Neural cell (in vitro differentiated cells): Measurements from ENCODE around the gene TP53INP2. TPM values are rescaled to one million over a fixed set of nuclear protein-coding genes. Genes with fewer than 3 reads are reported as not detected.

Experiments used
- H2AFZ ChIP-seq: fragments of 200-600, 300-800 bp; sonication (generic), shearing (Covaris generic); 2 replicates; pipeline ENCODE4 v1.6.0; 2014; ENCODE audit warnings: low read depth, mild to moderate bottlenecking, antibody characterized with exemption, low read length, moderate library complexity
- H3F3A ChIP-seq: fragments of 200-600 bp; shearing (Covaris generic); 2 replicates; pipeline ENCODE4 v1.6.1; 2016; ENCODE audit warnings: mild to moderate bottlenecking, moderate library complexity, mixed read lengths, antibody characterized with exemption, low read length; ENCODE audit not compliant: insufficient read depth, poor library complexity, severe bottlenecking
- H3K27ac ChIP-seq: fragments of 200-600, 300-800 bp; sonication (generic), shearing (Covaris generic); 2 replicates; pipeline ENCODE4 v1.5.1; 2014; ENCODE audit warnings: mild to moderate bottlenecking, low read length, moderate library complexity
- H3K27me3 ChIP-seq: fragments of 300-800, 200-600 bp; sonication (generic), shearing (Covaris generic); 2 replicates; pipeline ENCODE4 v1.6.0; 2014; ENCODE audit warnings: mild to moderate bottlenecking, low read depth, low read length, moderate library complexity; ENCODE audit not compliant: insufficient read depth
- H3K36me3 ChIP-seq: fragments of 300-800, 200-600 bp; sonication (generic), shearing (Covaris generic); 2 replicates; pipeline ENCODE4 v1.5.1; 2014; ENCODE audit warnings: mild to moderate bottlenecking, antibody characterized with exemption, low read length, moderate library complexity; ENCODE audit not compliant: insufficient read depth
- H3K4me2 ChIP-seq: fragments of 300-800, 200-600 bp; sonication (generic), shearing (Covaris generic); 2 replicates; pipeline ENCODE4 v1.6.0; 2014; ENCODE audit warnings: mild to moderate bottlenecking, low read length
- H3K4me3 ChIP-seq: fragments of 300-800, 200-600 bp; sonication (generic), shearing (Covaris generic); 2 replicates; pipeline ENCODE4 v1.5.1; 2014; ENCODE audit warnings: mild to moderate bottlenecking, low read length, moderate library complexity
- H3K79me2 ChIP-seq: fragments of 200-600 bp; shearing (Covaris generic); replicated peaks from 2 replicates; pipeline ENCODE4 v1.6.0; 2014; ENCODE audit warnings: mild to moderate bottlenecking, low read length, moderate library complexity; ENCODE audit not compliant: insufficient read depth
- H3K9ac ChIP-seq: fragments of 300-800, 200-600 bp; sonication (generic), shearing (Covaris generic); 2 replicates; pipeline ENCODE4 v1.6.1; 2016; ENCODE audit warnings: mild to moderate bottlenecking, low read length, mixed read lengths
- H3K9me2 ChIP-seq: fragments of 200-600 bp; shearing (Covaris generic); 2 replicates; pipeline ENCODE4 v1.6.1; 2016; ENCODE audit warnings: mild to moderate bottlenecking, low read length, mixed read lengths; ENCODE audit not compliant: insufficient read depth
- H3K9me3 ChIP-seq: fragments of 200-600, 300-800 bp; sonication (generic), shearing (Covaris generic); 2 replicates; pipeline ENCODE4 v1.6.1; 2016; ENCODE audit warnings: mild to moderate bottlenecking, mixed run types, low read length, moderate library complexity, mixed read lengths
- H4K20me1 ChIP-seq: fragments of 200-600 bp; shearing (Covaris generic); 2 replicates; pipeline ENCODE4 v1.6.1; 2016; ENCODE audit warnings: mild to moderate bottlenecking, mixed run types; ENCODE audit not compliant: insufficient read depth
- EP300 ChIP-seq: fragments of 450-650 bp; conservative IDR thresholded peaks from 2 replicates; pipeline ENCODE4 v1.6.1; 2014; ENCODE audit warnings: antibody characterized with exemption, mild to moderate bottlenecking, moderate library complexity; ENCODE audit not compliant: poor library complexity, severe bottlenecking
- EZH2 ChIP-seq: fragments of 200-600, 300-800 bp; shearing (Covaris generic), sonication (generic); IDR thresholded peaks from 2 replicates; pipeline ENCODE4 v1.6.1; 2014; ENCODE audit warnings: antibody characterized with exemption, low read length, borderline replicate concordance, mild to moderate bottlenecking; ENCODE audit not compliant: insufficient read depth, poor library complexity, severe bottlenecking
- MXI1 ChIP-seq: fragments of 450-650 bp; conservative IDR thresholded peaks from 2 replicates; pipeline ENCODE4 v1.6.1; 2014; ENCODE audit warnings: antibody characterized with exemption, mild to moderate bottlenecking; ENCODE audit not compliant: poor library complexity, severe bottlenecking
- POLR2AphosphoS5 ChIP-seq: IDR thresholded peaks from 2 replicates; pipeline ENCODE4 v1.6.1; 2012
- RAD21 ChIP-seq: fragments of 450-650 bp; conservative IDR thresholded peaks from 2 replicates; pipeline ENCODE4 v1.6.1; 2014; ENCODE audit warnings: antibody characterized with exemption, mild to moderate bottlenecking, moderate library complexity
- SMC3 ChIP-seq: fragments of 450-650 bp; conservative IDR thresholded peaks from 2 replicates; pipeline ENCODE4 v1.6.1; 2014; ENCODE audit warnings: antibody characterized with exemption, mild to moderate bottlenecking, moderate library complexity; ENCODE audit not compliant: poor library complexity
- TAF1 ChIP-seq: IDR thresholded peaks from 2 replicates; pipeline ENCODE4 v1.6.1; 2012; ENCODE audit warnings: low read depth
- polyA plus RNA-seq: library from polyadenylated mRNA; depleted of rRNA; stranded (reverse); fragments of >200 nt; gene quantifications from 2 replicates; pipeline ENCODE4 v1.2.3, GENCODE V29; 2014
- TF ChIP-seq, protein P1 (sequence below): fragments of 450-650 bp; IDR thresholded peaks from 2 replicates; pipeline ENCODE4 v1.5.1; 2014; ENCODE audit warnings: antibody characterized with exemption, mild to moderate bottlenecking, moderate library complexity; ENCODE audit not compliant: poor library complexity, severe bottlenecking
- TF ChIP-seq, protein P2 (sequence below): IDR thresholded peaks from 2 replicates; pipeline ENCODE4 v1.6.1; 2012; ENCODE audit warnings: borderline replicate concordance

The TP53INP2 gene
- polyA plus RNA-seq, 1 donor from 2014 or later: 11.5 TPM

DNA sequence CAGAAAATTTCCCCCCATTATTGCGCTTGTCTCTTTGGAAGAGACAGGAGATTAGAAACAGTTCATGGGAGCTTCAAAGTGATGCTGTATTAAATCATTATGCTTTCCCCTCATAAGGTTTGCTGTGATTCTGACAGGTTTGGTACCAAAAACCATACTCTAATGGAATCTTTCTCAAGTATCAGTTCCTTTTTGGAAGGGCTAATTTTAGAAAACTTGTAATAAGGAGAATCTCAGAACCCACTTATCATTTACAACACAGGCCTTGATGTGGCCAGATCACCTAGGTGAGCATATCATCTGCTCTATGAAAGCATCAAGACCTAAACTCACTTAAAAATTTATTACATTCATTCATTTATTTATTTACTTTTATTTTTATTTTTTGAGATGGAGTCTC is 51.2 kb downstream of the TP53INP2 start:
- Histone ChIP-seq H2AFZ (no peak overlapping the region), H3K27me3 (no peaks in the 10 kb centered on the region), H3K27ac (no peak overlapping the region), H3K9me2 (no peaks in the 10 kb centered on the region), H3F3A (no peaks in the 10 kb centered on the region), H3K9ac (no peak overlapping the region), H3K4me3 (no peak overlapping the region), H3K79me2 (no peaks in the 10 kb centered on the region), H4K20me1 (peaks cover 2% of the 10 kb centered on the region), H3K4me2 (no peak overlapping the region), H3K9me3 (no peaks in the 10 kb centered on the region), H3K36me3 (peaks cover 5% of the 10 kb centered on the region)
- TF ChIP-seq POLR2AphosphoS5 (no peak), EZH2 (no peak), TAF1 (no peak), RAD21 (no peak), EP300 (no peak), SMC3 (no peak), MXI1 (no peak)
- TF ChIP-seq, protein P1, sequence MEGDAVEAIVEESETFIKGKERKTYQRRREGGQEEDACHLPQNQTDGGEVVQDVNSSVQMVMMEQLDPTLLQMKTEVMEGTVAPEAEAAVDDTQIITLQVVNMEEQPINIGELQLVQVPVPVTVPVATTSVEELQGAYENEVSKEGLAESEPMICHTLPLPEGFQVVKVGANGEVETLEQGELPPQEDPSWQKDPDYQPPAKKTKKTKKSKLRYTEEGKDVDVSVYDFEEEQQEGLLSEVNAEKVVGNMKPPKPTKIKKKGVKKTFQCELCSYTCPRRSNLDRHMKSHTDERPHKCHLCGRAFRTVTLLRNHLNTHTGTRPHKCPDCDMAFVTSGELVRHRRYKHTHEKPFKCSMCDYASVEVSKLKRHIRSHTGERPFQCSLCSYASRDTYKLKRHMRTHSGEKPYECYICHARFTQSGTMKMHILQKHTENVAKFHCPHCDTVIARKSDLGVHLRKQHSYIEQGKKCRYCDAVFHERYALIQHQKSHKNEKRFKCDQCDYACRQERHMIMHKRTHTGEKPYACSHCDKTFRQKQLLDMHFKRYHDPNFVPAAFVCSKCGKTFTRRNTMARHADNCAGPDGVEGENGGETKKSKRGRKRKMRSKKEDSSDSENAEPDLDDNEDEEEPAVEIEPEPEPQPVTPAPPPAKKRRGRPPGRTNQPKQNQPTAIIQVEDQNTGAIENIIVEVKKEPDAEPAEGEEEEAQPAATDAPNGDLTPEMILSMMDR: no peak
- TF ChIP-seq, protein P2, sequence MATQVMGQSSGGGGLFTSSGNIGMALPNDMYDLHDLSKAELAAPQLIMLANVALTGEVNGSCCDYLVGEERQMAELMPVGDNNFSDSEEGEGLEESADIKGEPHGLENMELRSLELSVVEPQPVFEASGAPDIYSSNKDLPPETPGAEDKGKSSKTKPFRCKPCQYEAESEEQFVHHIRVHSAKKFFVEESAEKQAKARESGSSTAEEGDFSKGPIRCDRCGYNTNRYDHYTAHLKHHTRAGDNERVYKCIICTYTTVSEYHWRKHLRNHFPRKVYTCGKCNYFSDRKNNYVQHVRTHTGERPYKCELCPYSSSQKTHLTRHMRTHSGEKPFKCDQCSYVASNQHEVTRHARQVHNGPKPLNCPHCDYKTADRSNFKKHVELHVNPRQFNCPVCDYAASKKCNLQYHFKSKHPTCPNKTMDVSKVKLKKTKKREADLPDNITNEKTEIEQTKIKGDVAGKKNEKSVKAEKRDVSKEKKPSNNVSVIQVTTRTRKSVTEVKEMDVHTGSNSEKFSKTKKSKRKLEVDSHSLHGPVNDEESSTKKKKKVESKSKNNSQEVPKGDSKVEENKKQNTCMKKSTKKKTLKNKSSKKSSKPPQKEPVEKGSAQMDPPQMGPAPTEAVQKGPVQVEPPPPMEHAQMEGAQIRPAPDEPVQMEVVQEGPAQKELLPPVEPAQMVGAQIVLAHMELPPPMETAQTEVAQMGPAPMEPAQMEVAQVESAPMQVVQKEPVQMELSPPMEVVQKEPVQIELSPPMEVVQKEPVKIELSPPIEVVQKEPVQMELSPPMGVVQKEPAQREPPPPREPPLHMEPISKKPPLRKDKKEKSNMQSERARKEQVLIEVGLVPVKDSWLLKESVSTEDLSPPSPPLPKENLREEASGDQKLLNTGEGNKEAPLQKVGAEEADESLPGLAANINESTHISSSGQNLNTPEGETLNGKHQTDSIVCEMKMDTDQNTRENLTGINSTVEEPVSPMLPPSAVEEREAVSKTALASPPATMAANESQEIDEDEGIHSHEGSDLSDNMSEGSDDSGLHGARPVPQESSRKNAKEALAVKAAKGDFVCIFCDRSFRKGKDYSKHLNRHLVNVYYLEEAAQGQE: no peak

DNA sequence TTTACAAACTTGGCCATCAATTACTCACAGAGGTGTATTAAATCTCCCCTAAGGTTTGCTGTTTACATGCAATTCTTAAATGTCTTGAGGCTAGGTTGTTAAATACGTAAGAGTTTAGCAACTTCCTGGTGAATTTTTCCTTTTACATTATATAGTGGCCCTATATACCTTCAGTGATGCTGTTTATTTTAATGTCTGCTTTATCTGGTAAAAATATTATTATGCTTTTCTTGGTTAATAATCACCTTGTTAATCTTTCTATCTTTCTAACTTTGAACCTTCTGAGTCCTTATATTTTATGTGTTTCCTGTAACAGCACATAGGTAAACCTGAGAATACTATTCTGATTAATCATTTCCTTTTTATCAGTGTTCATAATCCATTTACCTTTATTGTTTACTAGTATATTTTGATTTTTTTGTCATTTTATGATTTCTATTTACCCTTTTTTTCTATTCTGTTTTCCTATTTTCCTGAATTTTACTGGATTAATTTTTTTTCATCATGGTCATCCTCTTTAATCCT is 57.9 kb downstream of the TP53INP2 start:
- Histone ChIP-seq H2AFZ (no peak overlapping the region), H3K4me2 (no peak overlapping the region), H3F3A (no peaks in the 10 kb centered on the region), H3K79me2 (no peaks in the 10 kb centered on the region), H3K27me3 (no peaks in the 10 kb centered on the region), H3K9ac (no peak overlapping the region), H3K36me3 (peaks cover 2% of the 10 kb centered on the region), H3K4me3 (no peak overlapping the region), H3K9me2 (no peaks in the 10 kb centered on the region), H3K9me3 (no peaks in the 10 kb centered on the region), H3K27ac (no peak overlapping the region), H4K20me1 (peaks cover 2% of the 10 kb centered on the region)
- TF ChIP-seq, protein P2: no peak
- no peak for TF ChIP-seq TAF1
- TF ChIP-seq EP300: no peak
- TF ChIP-seq EZH2: no peak
- no peak for TF ChIP-seq SMC3
- no peak for TF ChIP-seq POLR2AphosphoS5
- TF ChIP-seq, protein P1: no peak
- no peak for TF ChIP-seq MXI1
- no peak for TF ChIP-seq RAD21
